ENCODE measurements around the gene CAMK2N1.

DNA sequence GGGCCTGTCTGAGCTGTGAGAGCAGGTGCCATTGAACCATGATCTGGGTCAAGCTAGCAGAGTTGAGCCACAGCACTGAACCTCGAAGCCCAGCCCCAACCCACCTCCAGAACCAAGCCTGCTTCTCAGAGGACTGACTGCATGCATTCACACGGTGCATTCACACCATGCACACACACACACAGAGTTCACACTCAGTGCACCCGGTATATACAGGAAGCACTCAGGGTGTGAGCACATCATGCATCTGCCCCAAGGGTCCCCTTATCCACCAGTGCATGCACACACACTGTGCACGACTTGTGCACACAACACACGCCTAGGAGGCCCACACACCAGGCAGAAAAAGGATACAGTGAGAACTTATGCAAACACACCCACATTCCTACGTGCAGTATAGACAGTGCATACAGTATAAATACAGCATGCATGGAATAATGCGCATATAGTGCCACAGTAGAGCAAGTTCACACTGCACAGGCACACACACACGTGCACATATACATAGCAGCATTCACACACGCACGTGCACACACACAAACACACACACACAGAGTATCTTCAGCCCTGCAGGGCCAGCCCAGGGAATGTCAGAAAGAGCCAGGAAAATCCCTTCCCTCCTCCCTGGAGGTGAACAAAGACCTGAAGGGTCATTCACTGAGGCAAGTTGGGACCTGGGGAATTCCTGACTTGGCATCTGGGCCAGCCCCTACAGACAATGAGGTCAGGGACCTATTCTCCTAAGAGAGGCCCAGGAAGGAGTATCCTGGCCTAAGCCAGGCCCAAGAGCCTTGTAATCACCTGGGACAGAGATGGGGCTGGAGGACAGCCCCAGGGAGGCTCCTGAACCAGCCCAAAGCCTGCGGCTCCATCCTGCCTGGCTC lies 42.1 kb downstream of the CAMK2N1 start:
- no peak for TF ChIP-seq RAD21 (conservative IDR thresholded peaks at IDR 0.05)
- TF ChIP-seq, protein P1, sequence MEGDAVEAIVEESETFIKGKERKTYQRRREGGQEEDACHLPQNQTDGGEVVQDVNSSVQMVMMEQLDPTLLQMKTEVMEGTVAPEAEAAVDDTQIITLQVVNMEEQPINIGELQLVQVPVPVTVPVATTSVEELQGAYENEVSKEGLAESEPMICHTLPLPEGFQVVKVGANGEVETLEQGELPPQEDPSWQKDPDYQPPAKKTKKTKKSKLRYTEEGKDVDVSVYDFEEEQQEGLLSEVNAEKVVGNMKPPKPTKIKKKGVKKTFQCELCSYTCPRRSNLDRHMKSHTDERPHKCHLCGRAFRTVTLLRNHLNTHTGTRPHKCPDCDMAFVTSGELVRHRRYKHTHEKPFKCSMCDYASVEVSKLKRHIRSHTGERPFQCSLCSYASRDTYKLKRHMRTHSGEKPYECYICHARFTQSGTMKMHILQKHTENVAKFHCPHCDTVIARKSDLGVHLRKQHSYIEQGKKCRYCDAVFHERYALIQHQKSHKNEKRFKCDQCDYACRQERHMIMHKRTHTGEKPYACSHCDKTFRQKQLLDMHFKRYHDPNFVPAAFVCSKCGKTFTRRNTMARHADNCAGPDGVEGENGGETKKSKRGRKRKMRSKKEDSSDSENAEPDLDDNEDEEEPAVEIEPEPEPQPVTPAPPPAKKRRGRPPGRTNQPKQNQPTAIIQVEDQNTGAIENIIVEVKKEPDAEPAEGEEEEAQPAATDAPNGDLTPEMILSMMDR (IDR thresholded peaks at IDR 0.05; ENCODE audit: poor library complexity, severe bottlenecking) = no peak
- no peak for TF ChIP-seq TAF1 (IDR thresholded peaks at IDR 0.05; ENCODE audit: low read depth)
- TF ChIP-seq POLR2AphosphoS5 (IDR thresholded peaks at IDR 0.05) = no peak
- no peak for TF ChIP-seq MXI1 (conservative IDR thresholded peaks at IDR 0.05; ENCODE audit: poor library complexity, severe bottlenecking)
- TF ChIP-seq, protein P2, sequence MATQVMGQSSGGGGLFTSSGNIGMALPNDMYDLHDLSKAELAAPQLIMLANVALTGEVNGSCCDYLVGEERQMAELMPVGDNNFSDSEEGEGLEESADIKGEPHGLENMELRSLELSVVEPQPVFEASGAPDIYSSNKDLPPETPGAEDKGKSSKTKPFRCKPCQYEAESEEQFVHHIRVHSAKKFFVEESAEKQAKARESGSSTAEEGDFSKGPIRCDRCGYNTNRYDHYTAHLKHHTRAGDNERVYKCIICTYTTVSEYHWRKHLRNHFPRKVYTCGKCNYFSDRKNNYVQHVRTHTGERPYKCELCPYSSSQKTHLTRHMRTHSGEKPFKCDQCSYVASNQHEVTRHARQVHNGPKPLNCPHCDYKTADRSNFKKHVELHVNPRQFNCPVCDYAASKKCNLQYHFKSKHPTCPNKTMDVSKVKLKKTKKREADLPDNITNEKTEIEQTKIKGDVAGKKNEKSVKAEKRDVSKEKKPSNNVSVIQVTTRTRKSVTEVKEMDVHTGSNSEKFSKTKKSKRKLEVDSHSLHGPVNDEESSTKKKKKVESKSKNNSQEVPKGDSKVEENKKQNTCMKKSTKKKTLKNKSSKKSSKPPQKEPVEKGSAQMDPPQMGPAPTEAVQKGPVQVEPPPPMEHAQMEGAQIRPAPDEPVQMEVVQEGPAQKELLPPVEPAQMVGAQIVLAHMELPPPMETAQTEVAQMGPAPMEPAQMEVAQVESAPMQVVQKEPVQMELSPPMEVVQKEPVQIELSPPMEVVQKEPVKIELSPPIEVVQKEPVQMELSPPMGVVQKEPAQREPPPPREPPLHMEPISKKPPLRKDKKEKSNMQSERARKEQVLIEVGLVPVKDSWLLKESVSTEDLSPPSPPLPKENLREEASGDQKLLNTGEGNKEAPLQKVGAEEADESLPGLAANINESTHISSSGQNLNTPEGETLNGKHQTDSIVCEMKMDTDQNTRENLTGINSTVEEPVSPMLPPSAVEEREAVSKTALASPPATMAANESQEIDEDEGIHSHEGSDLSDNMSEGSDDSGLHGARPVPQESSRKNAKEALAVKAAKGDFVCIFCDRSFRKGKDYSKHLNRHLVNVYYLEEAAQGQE (IDR thresholded peaks at IDR 0.05; ENCODE audit: borderline replicate concordance) = no peak
- TF ChIP-seq EZH2 (IDR thresholded peaks at IDR 0.05; ENCODE audit: borderline replicate concordance, insufficient read depth, low read length, poor library complexity, severe bottlenecking) = no peak
- no peak for TF ChIP-seq SMC3 (conservative IDR thresholded peaks at IDR 0.05; ENCODE audit: poor library complexity)
- TF ChIP-seq EP300 (conservative IDR thresholded peaks at IDR 0.05; ENCODE audit: poor library complexity, severe bottlenecking) = no peak
